22Rv1 (cell line): Measurements from ENCODE around the gene TMEM255B.

Experiments used
- CTCF ChIP-seq: fragments of 450-650 bp; IDR thresholded peaks from 2 replicates; pipeline ENCODE4 v1.5.1; 2017; ENCODE audit warnings: mild to moderate bottlenecking
- ZFX ChIP-seq: fragments of 450-650 bp; IDR thresholded peaks from 2 replicates; pipeline ENCODE4 v1.6.1; 2017; ENCODE audit warnings: antibody characterized with exemption, borderline replicate concordance

GRCh38 chr13:113764793-113765563 is 6.0 kb downstream of the TMEM255B start:
- TF ChIP-seq CTCF (no peak), ZFX (no peak)
